Measurements from ENCODE around the gene C5orf47. TPM values are rescaled to one million over a fixed set of nuclear protein-coding genes. Genes with fewer than 3 reads are reported as not detected.
A peak's percentile ranks its signal among the peaks of the same experiment; 100 is the strongest.

The C5orf47 gene
- total RNA-seq, 1 experiment from 2014 or later = 0.18 TPM

- no peaks in the 10 kb centered on the region for H3K27me3 ChIP-seq (replicated peaks; ENCODE audit: control insufficient read depth, insufficient read depth, low read length)
- intact Hi-C loops (cut with micrococcal nuclease; ENCODE audit: unreplicated experiment) = no loop called here
- BruUV-seq (replicated peaks) = no TSS peak
- no peak overlapping the region for H3K27ac Mint-ChIP-seq (ENCODE audit: unreplicated experiment)
- peaks cover 41% of the 10 kb centered on the region for H3K4me1 ChIP-seq
- no peak overlapping the region for H3K4me3 Mint-ChIP-seq (ENCODE audit: unreplicated experiment)
- H3K4me3 ChIP-seq (ENCODE audit: low read depth, low read length) = no peak overlapping the region
- POLR2A ChIA-PET = interaction anchor here (0.6 to 1.1 kb wide), 2 partner anchors 31 to 87 kb away, joined by 3 to 6 read pairs; partner anchors contain the start of gene CPEB4
- CTCF ChIA-PET = interaction anchor here (1.5 to 2.8 kb wide), 2 partner anchors 337 to 359 kb away, joined by 4 to 18 read pairs; partner anchors contain the start of gene BOD1
- H3K4me1 Mint-ChIP-seq (ENCODE audit: low read depth, unreplicated experiment) = peaks cover 20% of the 10 kb centered on the region
- peak in 1 of 2 experiments; percentile 73 for DNase-seq
- H3K36me3 ChIP-seq (ENCODE audit: control insufficient read depth, insufficient read depth, low read length) = no peaks in the 10 kb centered on the region
- H3K9me3 Mint-ChIP-seq (ENCODE audit: unreplicated experiment) = no peaks in the 10 kb centered on the region
- H3K36me3 Mint-ChIP-seq (ENCODE audit: insufficient read depth, unreplicated experiment) = peaks cover 4% of the 10 kb centered on the region
- TF ChIP-seq CTCF (IDR thresholded peaks at IDR 0.05; ENCODE audit: insufficient read depth in 1 of 2, low read depth in 1 of 2, low read length in 1 of 2, severe bottlenecking in 1 of 2, unreplicated experiment in 1 of 2) = no peak
- H3K9me3 ChIP-seq = no peaks in the 10 kb centered on the region
- peaks cover 4% of the 10 kb centered on the region for H3K27me3 Mint-ChIP-seq (ENCODE audit: insufficient read depth, unreplicated experiment)
These were observed 14.2 kb upstream of the C5orf47 start for GRCh38 chr5:173974688-173975239.

- Mint-ChIP-seq H3K27ac (ENCODE audit: unreplicated experiment) (no peak overlapping the region), H3K36me3 (ENCODE audit: insufficient read depth, unreplicated experiment) (no peaks in the 10 kb centered on the region), H3K4me1 (ENCODE audit: low read depth, unreplicated experiment) (no peaks in the 10 kb centered on the region), H3K4me3 (ENCODE audit: unreplicated experiment) (no peak overlapping the region), H3K27me3 (ENCODE audit: insufficient read depth, unreplicated experiment) (peaks cover 7% of the 10 kb centered on the region), H3K9me3 (ENCODE audit: unreplicated experiment) (no peaks in the 10 kb centered on the region)
- Histone ChIP-seq H3K4me3 (ENCODE audit: low read depth, low read length) (no peak overlapping the region), H3K4me1 (no peaks in the 10 kb centered on the region), H3K27me3 (replicated peaks; ENCODE audit: control insufficient read depth, insufficient read depth, low read length) (no peaks in the 10 kb centered on the region), H3K9me3 (no peaks in the 10 kb centered on the region), H3K36me3 (ENCODE audit: control insufficient read depth, insufficient read depth, low read length) (no peaks in the 10 kb centered on the region)
- ChIA-PET CTCF (interaction anchor here (0.6 to 1.4 kb wide), 2 partner anchors 8 to 55 kb away, joined by 3 to 4 read pairs; no protein-coding TSS in a partner anchor), POLR2A (no interaction called here)
- DNase-seq = no peak
- no TSS peak for BruUV-seq (replicated peaks)
- intact Hi-C loops (cut with micrococcal nuclease; ENCODE audit: unreplicated experiment) = no loop called here
- no peak for TF ChIP-seq CTCF (IDR thresholded peaks at IDR 0.05; ENCODE audit: insufficient read depth in 1 of 2, low read depth in 1 of 2, low read length in 1 of 2, severe bottlenecking in 1 of 2, unreplicated experiment in 1 of 2)
These were observed 7.7 kb upstream of the C5orf47 start for GRCh38 chr5:173981185-173981761.

GRCh38 chr5:173984218-173984617 lies 4.8 kb upstream of the C5orf47 start:
- Histone ChIP-seq H3K9me3 (no peaks in the 10 kb centered on the region), H3K36me3 (ENCODE audit: control insufficient read depth, insufficient read depth, low read length) (no peaks in the 10 kb centered on the region), H3K4me3 (ENCODE audit: low read depth, low read length) (no peak overlapping the region), H3K4me1 (no peaks in the 10 kb centered on the region), H3K27me3 (replicated peaks; ENCODE audit: control insufficient read depth, insufficient read depth, low read length) (no peaks in the 10 kb centered on the region)
- peak; percentile 70 to 79 for TF ChIP-seq CTCF (IDR thresholded peaks at IDR 0.05; ENCODE audit: insufficient read depth in 1 of 2, low read depth in 1 of 2, low read length in 1 of 2, severe bottlenecking in 1 of 2, unreplicated experiment in 1 of 2)
- H3K27me3 Mint-ChIP-seq (ENCODE audit: insufficient read depth, unreplicated experiment) = peaks cover 3% of the 10 kb centered on the region
- H3K27ac Mint-ChIP-seq (ENCODE audit: unreplicated experiment) = no peak overlapping the region
- no peaks in the 10 kb centered on the region for H3K36me3 Mint-ChIP-seq (ENCODE audit: insufficient read depth, unreplicated experiment)
- H3K9me3 Mint-ChIP-seq (ENCODE audit: unreplicated experiment) = no peaks in the 10 kb centered on the region
- ChIA-PET POLR2A (no interaction called here), CTCF (interaction anchor here (0.7 to 1.0 kb wide), 5 partner anchors 11 to 368 kb away, joined by 3 to 6 read pairs (median 3); partner anchors contain the start of genes BOD1 and CPEB4)
- no peaks in the 10 kb centered on the region for H3K4me1 Mint-ChIP-seq (ENCODE audit: low read depth, unreplicated experiment)
- intact Hi-C loops (cut with micrococcal nuclease; ENCODE audit: unreplicated experiment) = loop anchor here (1.0 to 2.0 kb wide), 2 partner anchors 365 to 689 kb away; no protein-coding TSS in a partner anchor
- DNase-seq = peak in 1 of 2 experiments; percentile 57
- no peak overlapping the region for H3K4me3 Mint-ChIP-seq (ENCODE audit: unreplicated experiment)
- BruUV-seq (replicated peaks) = no TSS peak
